ENCODE results near the gene CUL9.
"Not testable (repeated sequence)": the region's sequence is repeated elsewhere in the genome, so short reads cannot be mapped to it uniquely, and the experiment has no call there.

CUL9 gene

GRCh38 chr6:43181942-43182860, at the start of gene CUL9:
CUL9 (plus strand) TSS chr6:43182196; CDS start chr6:43184311, 2,115 bp downstream.
- DNase-seq (ENCODE audit: low read depth, low spot score), result peak; percentile 33

DNA sequence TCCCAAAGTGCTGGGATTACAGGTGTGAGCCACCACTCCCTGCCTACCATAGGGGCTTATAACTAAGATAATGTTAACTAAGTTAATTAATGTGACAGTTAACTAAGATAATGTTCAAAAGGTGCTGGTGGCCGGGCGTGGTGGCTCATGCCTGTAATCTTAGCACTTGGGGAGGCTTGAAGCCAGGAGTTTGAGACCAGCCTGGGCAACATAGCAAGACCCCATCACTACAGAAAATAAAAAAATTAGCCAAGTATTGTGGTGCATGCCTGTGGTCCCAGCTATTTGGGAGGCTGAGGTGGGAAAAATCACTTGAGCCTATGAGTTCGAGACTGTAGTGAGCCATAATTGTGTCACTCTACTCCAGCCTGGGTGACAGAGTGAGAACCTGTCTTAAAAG, 43.7 kb upstream of the CUL9 start:
- no peak for DNase-seq (ENCODE audit: low read depth, low spot score)

- not testable (repeated sequence) for DNase-seq (ENCODE audit: low read depth, low spot score)
These were observed 42.0 kb upstream of the CUL9 start for GRCh38 chr6:43139973-43140372.

GRCh38 chr6:43141644-43142043, 40.4 kb upstream of the CUL9 start:
- DNase-seq (ENCODE audit: low read depth, low spot score), result no peak

GRCh38 chr6:43142101-43142500, 39.9 kb upstream of the CUL9 start:
- DNase-seq (ENCODE audit: low read depth, low spot score), result no peak

GRCh38 chr6:43143235-43144128, 38.5 kb upstream of the CUL9 start:
- DNase-seq (ENCODE audit: low read depth, low spot score), result peak; percentile 80

GRCh38 chr6:43144879-43145278, 37.1 kb upstream of the CUL9 start:
- DNase-seq (ENCODE audit: low read depth, low spot score), result no peak

- no peak for DNase-seq (ENCODE audit: low read depth, low spot score)
These were observed 35.7 kb upstream of the CUL9 start for GRCh38 chr6:43146261-43146660.

- DNase-seq (ENCODE audit: low read depth, low spot score), result no peak
These were observed 35.0 kb upstream of the CUL9 start for GRCh38 chr6:43146709-43147688.

GRCh38 chr6:43147691-43148477, 34.1 kb upstream of the CUL9 start:
- DNase-seq (ENCODE audit: low read depth, low spot score), result no peak

GRCh38 chr6:43149265-43149664, 32.7 kb upstream of the CUL9 start:
- DNase-seq (ENCODE audit: low read depth, low spot score), result no peak

GRCh38 chr6:43150051-43150751, 31.8 kb upstream of the CUL9 start:
- DNase-seq (ENCODE audit: low read depth, low spot score), result no peak

- DNase-seq (ENCODE audit: low read depth, low spot score), result no peak
These were observed 22.4 kb upstream of the CUL9 start for GRCh38 chr6:43159599-43159998.

- no peak for DNase-seq (ENCODE audit: low read depth, low spot score)
These were observed 18.1 kb upstream of the CUL9 start for GRCh38 chr6:43163899-43164298.

DNA sequence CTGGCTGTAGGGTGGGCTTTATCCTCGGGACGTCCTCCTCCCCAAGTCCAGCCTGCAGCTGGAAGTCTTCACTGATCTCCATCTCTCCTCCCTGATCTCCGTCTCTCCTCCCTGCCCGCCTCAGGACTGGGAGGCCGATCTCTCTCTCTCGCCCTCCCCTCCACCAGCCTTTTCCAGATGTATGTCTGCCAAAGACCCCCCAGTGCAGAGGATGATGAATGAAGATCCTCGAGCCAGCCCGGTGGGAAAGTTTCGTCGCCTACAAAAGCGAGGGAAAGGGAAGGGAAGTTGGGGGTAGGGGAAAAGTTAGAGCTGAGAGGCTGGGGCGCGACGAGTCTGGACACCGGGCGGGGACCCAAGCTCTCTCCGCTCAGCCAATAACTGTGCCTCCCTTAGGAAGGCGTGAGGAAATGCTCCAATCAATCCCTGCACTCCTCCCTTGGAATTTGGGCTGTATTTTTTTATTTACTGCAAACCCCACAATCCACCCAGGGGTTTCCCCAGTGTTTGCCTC, 11.5 kb upstream of the CUL9 start:
- DNase-seq (ENCODE audit: low read depth, low spot score), result no peak

- DNase-seq (ENCODE audit: low read depth, low spot score), result peak; percentile 99
These were observed 10.9 kb upstream of the CUL9 start, which contains the start of gene SRF for GRCh38 chr6:43170931-43171706. SRF (plus strand) TSS chr6:43171269; CDS start chr6:43171657, 388 bp downstream.

GRCh38 chr6:43171707-43172103, 10.3 kb upstream of the CUL9 start:
- DNase-seq (ENCODE audit: low read depth, low spot score), result no peak

DNA sequence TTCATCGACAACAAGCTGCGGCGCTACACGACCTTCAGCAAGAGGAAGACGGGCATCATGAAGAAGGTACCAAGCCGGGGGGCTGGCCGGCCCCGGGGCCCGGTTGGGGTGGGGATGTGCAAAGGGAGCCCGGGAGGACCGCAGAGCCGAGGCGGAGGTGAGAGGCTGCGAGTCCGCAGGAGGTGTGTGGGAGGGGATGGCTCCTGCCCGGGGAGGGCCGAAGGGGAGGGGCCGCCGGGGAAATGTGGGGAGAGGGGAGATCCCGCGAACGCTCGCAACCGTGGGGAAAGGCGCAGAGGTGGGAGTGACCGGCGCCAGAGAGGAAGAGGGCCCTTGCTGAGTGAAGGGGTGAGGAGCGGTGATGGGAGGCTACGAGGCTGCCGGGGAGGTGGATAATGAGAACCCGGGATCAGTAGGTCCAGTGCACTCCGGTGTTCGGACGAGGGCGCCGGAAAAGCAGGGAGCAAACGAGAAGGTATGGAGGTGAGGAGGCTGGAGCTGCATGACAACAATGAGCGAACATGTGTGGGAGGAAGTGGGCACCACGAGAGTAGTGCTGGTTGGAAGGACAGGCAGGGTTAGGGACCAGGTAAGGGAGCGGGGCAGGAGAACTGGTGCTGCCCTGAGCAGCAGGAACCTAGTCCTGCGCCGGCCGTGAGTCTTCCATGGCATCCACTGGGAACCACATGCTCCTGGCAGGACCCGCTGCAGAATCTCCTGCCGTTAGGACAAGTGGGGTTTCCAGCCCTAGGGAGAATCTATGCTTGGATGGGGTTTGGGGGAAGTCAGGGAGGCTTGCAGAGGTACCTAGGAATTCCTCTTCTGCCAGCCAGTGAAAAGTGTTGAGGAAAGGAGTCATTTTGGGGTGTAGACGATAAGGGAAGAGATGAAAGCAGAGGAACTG, 9.6 kb upstream of the CUL9 start:
- DNase-seq (ENCODE audit: low read depth, low spot score), result no peak

Data from smooth muscle cell of the brain vasculature (primary cell).